ENCODE results near the gene NHEJ1.

- TF ChIP-seq CTCF (IDR thresholded peaks at IDR 0.05) (no peak), POLR2AphosphoS5 (IDR thresholded peaks at IDR 0.05) (no peak)
Measured at GRCh38 chr2:219032051-219032745, 128.4 kb downstream of the NHEJ1 start.
